Prostate gland (tissue), 2 donors: ENCODE measurements around the gene C9orf153.

Source experiments
- POLR2A ChIP-seq: fragments of 450-650 bp; IDR thresholded peaks from one replicate; pipeline ENCODE4 v1.6.1; 2016; ENCODE audit warnings: antibody characterized with exemption, mild to moderate bottlenecking
- TF ChIP-seq, protein P1 (sequence below), 4 experiments: fragments of 200-600 bp in 2 of 4; fragments of 450-650 bp in 2 of 4; sonication (generic) in 2 of 4; IDR thresholded peaks; 1 replicate in 3 of 4; 2 replicates in 1 of 4; pipeline ENCODE4 v1.5.1; 2016 to 2019; ENCODE audit warnings: antibody characterized with exemption in 4 of 4, mild to moderate bottlenecking in 2 of 4, moderate library complexity in 2 of 4

DNA sequence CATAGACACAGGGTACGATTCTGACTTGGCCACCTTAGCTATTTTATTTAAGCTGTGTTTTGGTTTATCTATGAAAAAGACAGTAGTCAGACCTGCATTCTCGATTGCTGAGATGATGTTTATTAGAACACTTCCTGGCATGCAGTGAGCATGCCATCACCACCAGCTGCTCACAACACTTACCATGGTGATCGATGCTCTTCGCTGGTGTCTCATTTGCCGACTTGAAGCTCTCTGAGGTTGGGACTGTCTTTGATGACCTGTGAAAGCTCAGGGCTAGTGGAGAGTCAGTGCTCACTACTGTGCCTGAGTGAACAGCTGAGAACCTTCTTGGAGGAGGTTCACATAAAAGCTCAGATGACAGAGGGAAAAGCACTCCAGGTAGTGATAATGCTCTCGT is 4.4 kb upstream of the C9orf153 start:
- TF ChIP-seq, protein P1, sequence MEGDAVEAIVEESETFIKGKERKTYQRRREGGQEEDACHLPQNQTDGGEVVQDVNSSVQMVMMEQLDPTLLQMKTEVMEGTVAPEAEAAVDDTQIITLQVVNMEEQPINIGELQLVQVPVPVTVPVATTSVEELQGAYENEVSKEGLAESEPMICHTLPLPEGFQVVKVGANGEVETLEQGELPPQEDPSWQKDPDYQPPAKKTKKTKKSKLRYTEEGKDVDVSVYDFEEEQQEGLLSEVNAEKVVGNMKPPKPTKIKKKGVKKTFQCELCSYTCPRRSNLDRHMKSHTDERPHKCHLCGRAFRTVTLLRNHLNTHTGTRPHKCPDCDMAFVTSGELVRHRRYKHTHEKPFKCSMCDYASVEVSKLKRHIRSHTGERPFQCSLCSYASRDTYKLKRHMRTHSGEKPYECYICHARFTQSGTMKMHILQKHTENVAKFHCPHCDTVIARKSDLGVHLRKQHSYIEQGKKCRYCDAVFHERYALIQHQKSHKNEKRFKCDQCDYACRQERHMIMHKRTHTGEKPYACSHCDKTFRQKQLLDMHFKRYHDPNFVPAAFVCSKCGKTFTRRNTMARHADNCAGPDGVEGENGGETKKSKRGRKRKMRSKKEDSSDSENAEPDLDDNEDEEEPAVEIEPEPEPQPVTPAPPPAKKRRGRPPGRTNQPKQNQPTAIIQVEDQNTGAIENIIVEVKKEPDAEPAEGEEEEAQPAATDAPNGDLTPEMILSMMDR (IDR thresholded peaks at IDR 0.05) = no peak
- TF ChIP-seq POLR2A = no peak
